Erythroblast (primary cell): ENCODE data around the gene EME2.

Experiments used
- GATA1 ChIP-seq: IDR thresholded peaks from 2 replicates; pipeline ENCODE4 v1.6.1; 2011; ENCODE audit warnings: low read depth, mild to moderate bottlenecking, control low read depth, low read length, moderate library complexity
- POLR2A ChIP-seq: IDR thresholded peaks from 2 replicates; pipeline ENCODE4 v1.6.1; 2011; ENCODE audit warnings: mild to moderate bottlenecking, low read length

DNA sequence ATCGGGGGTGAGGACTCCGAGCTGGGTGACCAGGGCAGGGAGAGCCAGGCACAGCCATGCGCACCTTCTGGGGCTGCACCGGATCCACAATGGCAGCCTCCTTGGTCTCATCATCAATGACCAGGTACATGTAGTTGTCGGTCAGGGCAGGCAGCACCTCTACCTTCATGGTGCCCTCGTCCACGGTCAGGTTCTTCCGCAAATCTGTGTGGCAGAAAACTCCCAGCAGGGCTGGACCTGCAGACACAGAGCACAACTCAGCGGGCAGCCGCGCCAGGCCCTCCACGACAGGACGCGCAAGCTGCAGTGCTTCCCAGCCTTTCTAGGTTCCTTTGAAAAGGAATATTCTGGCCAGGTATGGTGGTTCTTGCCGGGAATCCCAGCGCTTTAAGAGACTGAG is 50.2 kb downstream of the EME2 start:
- no peak for TF ChIP-seq POLR2A
- TF ChIP-seq GATA1, result no peak
